HepG2 (cell line): ENCODE results near the gene TEDC1. TPM values are rescaled to one million over a fixed set of nuclear protein-coding genes. Genes with fewer than 3 reads are reported as not detected.

Experiments used
- HES4 ChIP-seq: sonication (generic); formaldehyde crosslinking; IDR thresholded peaks from 2 replicates; pipeline ENCODE4 v1.9.0; 2021; ENCODE audit warnings: mild to moderate bottlenecking, missing genetic modification reagents, borderline replicate concordance
- RFXAP ChIP-seq: sonication (generic); formaldehyde crosslinking; IDR thresholded peaks from 2 replicates; pipeline ENCODE4 v1.4.0; 2020; ENCODE audit warnings: missing genetic modification reagents, borderline replicate concordance
- SNRNP70 ChIP-seq: fragments of 200-400 bp; formaldehyde crosslinking; IDR thresholded peaks from 2 replicates; pipeline ENCODE4 v1.6.1; 2017; ENCODE audit warnings: mild to moderate bottlenecking, low read depth, low read length, moderate library complexity
- SRY ChIP-seq: sonication (generic); formaldehyde crosslinking; IDR thresholded peaks from 2 replicates; pipeline ENCODE4 v1.8.0; 2022; ENCODE audit warnings: mild to moderate bottlenecking, missing genetic modification reagents
- SUZ12 ChIP-seq: fragments of 150-350 bp; IDR thresholded peaks from 2 replicates; pipeline ENCODE4 v1.6.1; 2014; ENCODE audit warnings: low read depth, low read length
- ZNF274 ChIP-seq: sonication (generic); formaldehyde crosslinking; IDR thresholded peaks from 2 replicates; pipeline ENCODE4 v1.5.1; 2020; ENCODE audit warnings: mild to moderate bottlenecking, missing genetic modification reagents
- ZNF333 ChIP-seq: sonication (generic); formaldehyde crosslinking; IDR thresholded peaks from 2 replicates; pipeline ENCODE4 v1.4.0; 2020; ENCODE audit warnings: mild to moderate bottlenecking, missing genetic modification reagents, borderline replicate concordance
- ZNF530 ChIP-seq: sonication (generic); formaldehyde crosslinking; IDR thresholded peaks from 2 replicates; pipeline ENCODE4 v1.5.0; 2020; ENCODE audit warnings: low read depth, mild to moderate bottlenecking, missing genetic modification reagents
- ZNF549 ChIP-seq: sonication (generic); formaldehyde crosslinking; IDR thresholded peaks from 2 replicates; pipeline ENCODE4 v1.5.0; 2020; ENCODE audit warnings: missing genetic modification reagents
- ZNF674 ChIP-seq: sonication (generic); formaldehyde crosslinking; IDR thresholded peaks from 2 replicates; pipeline ENCODE4 v1.5.0; 2020; ENCODE audit warnings: low read depth, mild to moderate bottlenecking, missing genetic modification reagents
- ZNF7 ChIP-seq: IDR thresholded peaks from 2 replicates; pipeline ENCODE4 v1.6.1; 2016; ENCODE audit warnings: missing biosample characterization, missing genetic modification reagents
- ZNF720 ChIP-seq: sonication (generic); formaldehyde crosslinking; IDR thresholded peaks from 2 replicates; pipeline ENCODE4 v1.4.0; 2020; ENCODE audit warnings: missing genetic modification reagents
- ZNF761 ChIP-seq: sonication (generic); formaldehyde crosslinking; conservative IDR thresholded peaks from 2 replicates; pipeline ENCODE4 v1.4.0; 2020; ENCODE audit warnings: mild to moderate bottlenecking, missing genetic modification reagents
- polyA plus RNA-seq, 8 experiments: library from polyadenylated mRNA; depleted of rRNA in 3 of 8; stranded (reverse) in 7 of 8; unstranded in 1 of 8; fragments of >200 nt; fragmentation: Illumina TruSeq in 4 of 8; extraction: Trizol in 4 of 8; gene quantifications; 2 replicates each; pipeline versions ENCODE4 v1.2.1 to v1.2.3, GENCODE V29; 2011 to 2016; ENCODE audit warnings: low read depth in 4 of 8, missing spikeins in 1 of 8, mixed read lengths in 1 of 8; ENCODE audit not compliant: insufficient read depth in 1 of 8
- total RNA-seq, 5 experiments: library from RNA; depleted of rRNA; stranded (reverse); fragments of >200 nt; fragmentation: Illumina TruSeq; extraction: Trizol; gene quantifications; 2 replicates each; pipeline ENCODE4 v1.2.3, GENCODE V29; 2016; ENCODE audit warnings: low read depth in 1 of 5
- TF ChIP-seq, protein P1 (sequence below): sonication (generic); formaldehyde crosslinking; IDR thresholded peaks from 2 replicates; pipeline ENCODE4 v1.5.0; 2020; ENCODE audit warnings: missing genetic modification reagents
- TF ChIP-seq, protein P2 (sequence below): IDR thresholded peaks from 2 replicates; pipeline ENCODE4 v1.6.1; 2012; ENCODE audit warnings: inconsistent platforms
- TF ChIP-seq, protein P3 (sequence below): sonication (generic); formaldehyde crosslinking; IDR thresholded peaks from 2 replicates; pipeline ENCODE4 v1.4.0; 2020; ENCODE audit warnings: mild to moderate bottlenecking, low read depth, missing genetic modification reagents
- TF ChIP-seq, protein P4 (sequence below): sonication (generic); formaldehyde crosslinking; IDR thresholded peaks from 2 replicates; pipeline ENCODE4 v1.4.0; 2020; ENCODE audit warnings: missing genetic modification reagents
- TF ChIP-seq, protein P5 (sequence below): sonication (generic); formaldehyde crosslinking; IDR thresholded peaks from 2 replicates; pipeline ENCODE4 v1.8.0; 2022; ENCODE audit warnings: mild to moderate bottlenecking, missing genetic modification reagents, moderate library complexity

TEDC1 gene
- total and polyA plus RNA-seq, 2 of the 13 experiments (the other 11 are each of a cell fraction or from before 2014, with no cell fraction given), result 5.7 to 27.4 TPM

DNA sequence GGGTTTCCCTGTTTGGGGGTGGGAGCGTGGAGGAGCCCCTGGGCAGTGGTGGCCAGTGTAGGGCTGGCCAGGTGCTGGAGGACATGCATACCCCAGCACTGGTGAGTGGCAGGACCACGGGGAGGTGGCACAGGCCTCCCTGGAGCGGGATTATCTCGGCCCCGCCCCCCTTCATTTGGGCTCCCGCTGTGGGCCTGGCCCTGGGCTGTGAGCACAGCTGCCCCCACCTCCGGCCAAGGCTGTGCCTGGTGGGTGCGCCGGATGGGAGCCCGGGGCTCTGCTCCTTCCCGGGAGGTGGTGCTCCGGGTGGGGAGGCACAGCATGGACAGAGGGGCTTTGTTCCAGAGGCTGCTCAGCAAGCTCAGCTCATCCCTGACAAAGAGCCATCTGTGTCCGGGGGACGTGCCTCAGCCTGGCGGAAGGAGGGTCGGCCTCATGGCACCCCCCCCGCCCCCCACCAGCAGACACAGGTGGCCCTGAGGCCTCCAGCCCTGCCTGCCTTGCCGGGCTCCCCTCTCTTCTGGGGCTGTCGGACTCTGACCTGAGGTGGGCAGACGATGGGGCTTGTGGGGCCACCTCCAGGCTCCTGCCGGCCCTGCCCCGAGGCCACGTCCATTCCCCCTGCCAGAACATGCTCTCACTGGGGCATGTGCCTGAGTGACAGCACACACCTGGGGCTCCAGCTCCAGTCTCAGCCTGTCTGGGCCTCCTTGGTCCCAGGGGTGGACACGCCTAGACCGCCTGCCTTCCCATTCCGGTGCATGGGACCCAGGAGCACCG is 8.4 kb downstream of the TEDC1 start (continued):
- TF ChIP-seq ZNF333 (no peak), HES4 (CRISPR knock-in tag) (peak; percentile 23; the same call in 1 of the 2 replicates), ZNF530 (CRISPR knock-in tag) (no peak), ZNF674 (no peak), ZNF7 (CRISPR knock-in tag) (no peak), SUZ12 (no peak), ZNF720 (CRISPR knock-in tag) (no peak), ZNF549 (no peak), ZNF274 (CRISPR knock-in tag) (no peak), SNRNP70 (no peak), SRY (peak; percentile 92), RFXAP (peak; percentile 56; the same call in 1 of the 2 replicates), ZNF761 (peak; percentile 83; the same call in 1 of the 2 replicates)
- TF ChIP-seq, protein P1, sequence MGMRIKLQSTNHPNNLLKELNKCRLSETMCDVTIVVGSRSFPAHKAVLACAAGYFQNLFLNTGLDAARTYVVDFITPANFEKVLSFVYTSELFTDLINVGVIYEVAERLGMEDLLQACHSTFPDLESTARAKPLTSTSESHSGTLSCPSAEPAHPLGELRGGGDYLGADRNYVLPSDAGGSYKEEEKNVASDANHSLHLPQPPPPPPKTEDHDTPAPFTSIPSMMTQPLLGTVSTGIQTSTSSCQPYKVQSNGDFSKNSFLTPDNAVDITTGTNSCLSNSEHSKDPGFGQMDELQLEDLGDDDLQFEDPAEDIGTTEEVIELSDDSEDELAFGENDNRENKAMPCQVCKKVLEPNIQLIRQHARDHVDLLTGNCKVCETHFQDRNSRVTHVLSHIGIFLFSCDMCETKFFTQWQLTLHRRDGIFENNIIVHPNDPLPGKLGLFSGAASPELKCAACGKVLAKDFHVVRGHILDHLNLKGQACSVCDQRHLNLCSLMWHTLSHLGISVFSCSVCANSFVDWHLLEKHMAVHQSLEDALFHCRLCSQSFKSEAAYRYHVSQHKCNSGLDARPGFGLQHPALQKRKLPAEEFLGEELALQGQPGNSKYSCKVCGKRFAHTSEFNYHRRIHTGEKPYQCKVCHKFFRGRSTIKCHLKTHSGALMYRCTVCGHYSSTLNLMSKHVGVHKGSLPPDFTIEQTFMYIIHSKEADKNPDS (CRISPR knock-in tag), result no peak
- TF ChIP-seq, protein P2, sequence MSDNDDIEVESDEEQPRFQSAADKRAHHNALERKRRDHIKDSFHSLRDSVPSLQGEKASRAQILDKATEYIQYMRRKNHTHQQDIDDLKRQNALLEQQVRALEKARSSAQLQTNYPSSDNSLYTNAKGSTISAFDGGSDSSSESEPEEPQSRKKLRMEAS, result peak; percentile 90
- TF ChIP-seq, protein P3, sequence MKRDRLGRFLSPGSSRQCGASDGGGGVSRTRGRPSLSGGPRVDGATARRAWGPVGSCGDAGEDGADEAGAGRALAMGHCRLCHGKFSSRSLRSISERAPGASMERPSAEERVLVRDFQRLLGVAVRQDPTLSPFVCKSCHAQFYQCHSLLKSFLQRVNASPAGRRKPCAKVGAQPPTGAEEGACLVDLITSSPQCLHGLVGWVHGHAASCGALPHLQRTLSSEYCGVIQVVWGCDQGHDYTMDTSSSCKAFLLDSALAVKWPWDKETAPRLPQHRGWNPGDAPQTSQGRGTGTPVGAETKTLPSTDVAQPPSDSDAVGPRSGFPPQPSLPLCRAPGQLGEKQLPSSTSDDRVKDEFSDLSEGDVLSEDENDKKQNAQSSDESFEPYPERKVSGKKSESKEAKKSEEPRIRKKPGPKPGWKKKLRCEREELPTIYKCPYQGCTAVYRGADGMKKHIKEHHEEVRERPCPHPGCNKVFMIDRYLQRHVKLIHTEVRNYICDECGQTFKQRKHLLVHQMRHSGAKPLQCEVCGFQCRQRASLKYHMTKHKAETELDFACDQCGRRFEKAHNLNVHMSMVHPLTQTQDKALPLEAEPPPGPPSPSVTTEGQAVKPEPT (CRISPR knock-in tag), result peak; percentile 48; the same call in 1 of the 2 replicates
- TF ChIP-seq, protein P4, sequence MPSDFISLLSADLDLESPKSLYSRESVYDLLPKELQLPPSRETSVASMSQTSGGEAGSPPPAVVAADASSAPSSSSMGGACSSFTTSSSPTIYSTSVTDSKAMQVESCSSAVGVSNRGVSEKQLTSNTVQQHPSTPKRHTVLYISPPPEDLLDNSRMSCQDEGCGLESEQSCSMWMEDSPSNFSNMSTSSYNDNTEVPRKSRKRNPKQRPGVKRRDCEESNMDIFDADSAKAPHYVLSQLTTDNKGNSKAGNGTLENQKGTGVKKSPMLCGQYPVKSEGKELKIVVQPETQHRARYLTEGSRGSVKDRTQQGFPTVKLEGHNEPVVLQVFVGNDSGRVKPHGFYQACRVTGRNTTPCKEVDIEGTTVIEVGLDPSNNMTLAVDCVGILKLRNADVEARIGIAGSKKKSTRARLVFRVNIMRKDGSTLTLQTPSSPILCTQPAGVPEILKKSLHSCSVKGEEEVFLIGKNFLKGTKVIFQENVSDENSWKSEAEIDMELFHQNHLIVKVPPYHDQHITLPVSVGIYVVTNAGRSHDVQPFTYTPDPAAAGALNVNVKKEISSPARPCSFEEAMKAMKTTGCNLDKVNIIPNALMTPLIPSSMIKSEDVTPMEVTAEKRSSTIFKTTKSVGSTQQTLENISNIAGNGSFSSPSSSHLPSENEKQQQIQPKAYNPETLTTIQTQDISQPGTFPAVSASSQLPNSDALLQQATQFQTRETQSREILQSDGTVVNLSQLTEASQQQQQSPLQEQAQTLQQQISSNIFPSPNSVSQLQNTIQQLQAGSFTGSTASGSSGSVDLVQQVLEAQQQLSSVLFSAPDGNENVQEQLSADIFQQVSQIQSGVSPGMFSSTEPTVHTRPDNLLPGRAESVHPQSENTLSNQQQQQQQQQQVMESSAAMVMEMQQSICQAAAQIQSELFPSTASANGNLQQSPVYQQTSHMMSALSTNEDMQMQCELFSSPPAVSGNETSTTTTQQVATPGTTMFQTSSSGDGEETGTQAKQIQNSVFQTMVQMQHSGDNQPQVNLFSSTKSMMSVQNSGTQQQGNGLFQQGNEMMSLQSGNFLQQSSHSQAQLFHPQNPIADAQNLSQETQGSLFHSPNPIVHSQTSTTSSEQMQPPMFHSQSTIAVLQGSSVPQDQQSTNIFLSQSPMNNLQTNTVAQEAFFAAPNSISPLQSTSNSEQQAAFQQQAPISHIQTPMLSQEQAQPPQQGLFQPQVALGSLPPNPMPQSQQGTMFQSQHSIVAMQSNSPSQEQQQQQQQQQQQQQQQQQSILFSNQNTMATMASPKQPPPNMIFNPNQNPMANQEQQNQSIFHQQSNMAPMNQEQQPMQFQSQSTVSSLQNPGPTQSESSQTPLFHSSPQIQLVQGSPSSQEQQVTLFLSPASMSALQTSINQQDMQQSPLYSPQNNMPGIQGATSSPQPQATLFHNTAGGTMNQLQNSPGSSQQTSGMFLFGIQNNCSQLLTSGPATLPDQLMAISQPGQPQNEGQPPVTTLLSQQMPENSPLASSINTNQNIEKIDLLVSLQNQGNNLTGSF (CRISPR knock-in tag), result no peak
- TF ChIP-seq, protein P5, sequence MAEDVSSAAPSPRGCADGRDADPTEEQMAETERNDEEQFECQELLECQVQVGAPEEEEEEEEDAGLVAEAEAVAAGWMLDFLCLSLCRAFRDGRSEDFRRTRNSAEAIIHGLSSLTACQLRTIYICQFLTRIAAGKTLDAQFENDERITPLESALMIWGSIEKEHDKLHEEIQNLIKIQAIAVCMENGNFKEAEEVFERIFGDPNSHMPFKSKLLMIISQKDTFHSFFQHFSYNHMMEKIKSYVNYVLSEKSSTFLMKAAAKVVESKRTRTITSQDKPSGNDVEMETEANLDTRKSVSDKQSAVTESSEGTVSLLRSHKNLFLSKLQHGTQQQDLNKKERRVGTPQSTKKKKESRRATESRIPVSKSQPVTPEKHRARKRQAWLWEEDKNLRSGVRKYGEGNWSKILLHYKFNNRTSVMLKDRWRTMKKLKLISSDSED (CRISPR knock-in tag), result no peak
